Liver (tissue), 3 donors: ENCODE data around the gene WNT7B.

Experiments
- CTCF ChIP-seq: fragments of 150-350 bp; IDR thresholded peaks from 2 replicates; pipeline ENCODE4 v1.5.1; 2017; ENCODE audit warnings: improper control_type of control experiment, low read depth, low read length; ENCODE audit not compliant: missing input control
- EGR1 ChIP-seq, 2 donors: IDR thresholded peaks; 2 replicates each; pipeline ENCODE4 v1.6.1; 2016 to 2018; ENCODE audit warnings: antibody characterized with exemption in 2 of 2, low read depth in 2 of 2
- FOXA2 ChIP-seq: IDR thresholded peaks from 2 replicates; pipeline ENCODE4 v1.6.1; 2016; ENCODE audit warnings: antibody characterized with exemption
- GABPA ChIP-seq, 2 donors: IDR thresholded peaks in 1 of 2; conservative IDR thresholded peaks in 1 of 2; 2 replicates each; pipeline ENCODE4 v1.6.1; 2016; ENCODE audit warnings: antibody characterized with exemption in 2 of 2, mild to moderate bottlenecking in 1 of 2, moderate library complexity in 1 of 2
- HNF4A ChIP-seq, 2 donors: conservative IDR thresholded peaks; 2 replicates each; pipeline ENCODE4 v1.6.1; 2016; ENCODE audit warnings: antibody characterized with exemption in 2 of 2, mild to moderate bottlenecking in 2 of 2
- JUND ChIP-seq, 2 donors: IDR thresholded peaks; 2 replicates each; pipeline ENCODE4 v1.6.1; 2016; ENCODE audit warnings: antibody characterized with exemption in 2 of 2
- MAX ChIP-seq: IDR thresholded peaks from 2 replicates; pipeline ENCODE4 v1.6.1; 2016; ENCODE audit warnings: antibody characterized with exemption
- NR2F2 ChIP-seq: IDR thresholded peaks from 2 replicates; pipeline ENCODE4 v1.6.1; 2016; ENCODE audit warnings: antibody characterized with exemption
- SP1 ChIP-seq: IDR thresholded peaks from 2 replicates; pipeline ENCODE4 v1.6.1; 2018; ENCODE audit warnings: antibody characterized with exemption, mild to moderate bottlenecking
- TAF1 ChIP-seq: conservative IDR thresholded peaks from 2 replicates; pipeline ENCODE4 v1.6.1; 2016; ENCODE audit warnings: antibody characterized with exemption, mild to moderate bottlenecking
- YY1 ChIP-seq: IDR thresholded peaks from 2 replicates; pipeline ENCODE4 v1.6.1; 2016; ENCODE audit warnings: antibody characterized with exemption, mild to moderate bottlenecking
- TF ChIP-seq, protein P1 (sequence below): IDR thresholded peaks from 2 replicates; pipeline ENCODE4 v1.6.1; 2016; ENCODE audit warnings: antibody characterized with exemption, mild to moderate bottlenecking
- TF ChIP-seq, protein P2 (sequence below): IDR thresholded peaks from 2 replicates; pipeline ENCODE4 v1.6.1; 2016; ENCODE audit warnings: antibody characterized with exemption
- donor health status: healthy.
- donor health status: healthy.

- TF ChIP-seq CTCF (no peak), JUND (IDR thresholded peaks at IDR 0.05) (no peak), MAX (no peak), EGR1 (IDR thresholded peaks at IDR 0.05; ENCODE audit: low read depth in 2 of 2) (no peak), YY1 (no peak), HNF4A (conservative IDR thresholded peaks at IDR 0.05) (no peak), SP1 (no peak), GABPA (IDR thresholded peaks at IDR 0.05 in 1 of 2, conservative IDR thresholded peaks at IDR 0.05 in 1 of 2) (no peak), FOXA2 (no peak), TAF1 (no peak), NR2F2 (no peak)
- TF ChIP-seq, protein P1, sequence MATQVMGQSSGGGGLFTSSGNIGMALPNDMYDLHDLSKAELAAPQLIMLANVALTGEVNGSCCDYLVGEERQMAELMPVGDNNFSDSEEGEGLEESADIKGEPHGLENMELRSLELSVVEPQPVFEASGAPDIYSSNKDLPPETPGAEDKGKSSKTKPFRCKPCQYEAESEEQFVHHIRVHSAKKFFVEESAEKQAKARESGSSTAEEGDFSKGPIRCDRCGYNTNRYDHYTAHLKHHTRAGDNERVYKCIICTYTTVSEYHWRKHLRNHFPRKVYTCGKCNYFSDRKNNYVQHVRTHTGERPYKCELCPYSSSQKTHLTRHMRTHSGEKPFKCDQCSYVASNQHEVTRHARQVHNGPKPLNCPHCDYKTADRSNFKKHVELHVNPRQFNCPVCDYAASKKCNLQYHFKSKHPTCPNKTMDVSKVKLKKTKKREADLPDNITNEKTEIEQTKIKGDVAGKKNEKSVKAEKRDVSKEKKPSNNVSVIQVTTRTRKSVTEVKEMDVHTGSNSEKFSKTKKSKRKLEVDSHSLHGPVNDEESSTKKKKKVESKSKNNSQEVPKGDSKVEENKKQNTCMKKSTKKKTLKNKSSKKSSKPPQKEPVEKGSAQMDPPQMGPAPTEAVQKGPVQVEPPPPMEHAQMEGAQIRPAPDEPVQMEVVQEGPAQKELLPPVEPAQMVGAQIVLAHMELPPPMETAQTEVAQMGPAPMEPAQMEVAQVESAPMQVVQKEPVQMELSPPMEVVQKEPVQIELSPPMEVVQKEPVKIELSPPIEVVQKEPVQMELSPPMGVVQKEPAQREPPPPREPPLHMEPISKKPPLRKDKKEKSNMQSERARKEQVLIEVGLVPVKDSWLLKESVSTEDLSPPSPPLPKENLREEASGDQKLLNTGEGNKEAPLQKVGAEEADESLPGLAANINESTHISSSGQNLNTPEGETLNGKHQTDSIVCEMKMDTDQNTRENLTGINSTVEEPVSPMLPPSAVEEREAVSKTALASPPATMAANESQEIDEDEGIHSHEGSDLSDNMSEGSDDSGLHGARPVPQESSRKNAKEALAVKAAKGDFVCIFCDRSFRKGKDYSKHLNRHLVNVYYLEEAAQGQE = no peak
- TF ChIP-seq, protein P2, sequence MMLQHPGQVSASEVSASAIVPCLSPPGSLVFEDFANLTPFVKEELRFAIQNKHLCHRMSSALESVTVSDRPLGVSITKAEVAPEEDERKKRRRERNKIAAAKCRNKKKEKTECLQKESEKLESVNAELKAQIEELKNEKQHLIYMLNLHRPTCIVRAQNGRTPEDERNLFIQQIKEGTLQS = no peak
These were observed 92.5 kb downstream of the WNT7B start for GRCh38 chr22:45884201-45885062.
